Stomach (tissue), 9 donors: ENCODE measurements around the gene ZIC3. TPM values are rescaled to one million over a fixed set of nuclear protein-coding genes. Genes with fewer than 3 reads are reported as not detected.

Experiments used
- DNase-seq, 2 donors: peaks; one replicate each; pipeline versions ENCODE4 v3.0.0 to v3.0.0-alpha.2; 2013 to 2019
- H3K27ac ChIP-seq, 5 donors: fragments of 200-600 bp in 4 of 5; sonication (generic) in 4 of 5; one replicate each; pipeline ENCODE4 v1.5.1; 2013 to 2019; ENCODE audit warnings: mild to moderate bottlenecking in 1 of 5, moderate library complexity in 1 of 5
- H3K27me3 ChIP-seq, 3 donors: fragments of 200-600 bp; sonication (generic); one replicate each; pipeline ENCODE4 v1.5.1; 2017 to 2019; ENCODE audit warnings: mixed run types in 1 of 3
- H3K36me3 ChIP-seq, 4 donors: fragments of 200-600 bp; sonication (generic); 1 replicate in 3 of 4; 2 replicates in 1 of 4; pipeline ENCODE4 v1.5.1; 2016 to 2019
- H3K4me1 ChIP-seq, 4 donors: fragments of 200-600 bp; sonication (generic); one replicate each; pipeline ENCODE4 v1.5.1; 2016 to 2019
- H3K4me3 ChIP-seq, 4 donors: fragments of 200-600 bp; sonication (generic) in 3 of 4; one replicate each; pipeline ENCODE4 v1.5.1; 2016 to 2019; ENCODE audit warnings: mild to moderate bottlenecking in 1 of 4
- H3K9me3 ChIP-seq, 4 donors: fragments of 200-600 bp; sonication (generic); one replicate each; pipeline ENCODE4 v1.5.1; 2016 to 2019
- EP300 ChIP-seq: sonication (generic); formaldehyde crosslinking; IDR thresholded peaks from one replicate; pipeline ENCODE4 v1.6.1; 2017; ENCODE audit warnings: antibody characterized with exemption
- POLR2A ChIP-seq, 4 donors: fragments of 450-650 bp; IDR thresholded peaks; one replicate each; pipeline ENCODE4 v1.6.1; 2016; ENCODE audit warnings: antibody characterized with exemption in 4 of 4, control low read depth in 2 of 4, mild to moderate bottlenecking in 1 of 4, moderate library complexity in 1 of 4
- POLR2AphosphoS5 ChIP-seq, 3 donors: sonication (generic); formaldehyde crosslinking; IDR thresholded peaks; one replicate each; pipeline ENCODE4 v1.6.1; 2016; ENCODE audit warnings: antibody characterized with exemption in 3 of 3
- WGBS, 5 donors: extraction: QIAGEN DNeasy Blood & Tissue Kit in 3 of 5; methylation state at CpG; one replicate each; pipeline versions ENCODE4 v1.1.5 to v1.1.7; 2013 to 2018; 5-methylcytosine and 5-hydroxymethylcytosine counted together
- intact Hi-C: fragments of 100-400 bp; cut with DNase I; formaldehyde crosslinking; loops from one replicate; pipeline ENCODE4 v1.15.1; 2023; ENCODE audit warnings: low total_unique reads
- polyA plus RNA-seq, 3 donors: library from polyadenylated mRNA; stranded (reverse); fragments of 200-250 nt; gene quantifications; one replicate each; pipeline ENCODE4 v1.2.3, GENCODE V29; 2013
- small RNA-seq, 4 donors: library from RNA; depleted of rRNA; stranded (forward); fragments of <200 nt; gene quantifications; one replicate each; pipeline ENCODE3, GENCODE V24; 2016
- total RNA-seq, 5 donors: library from RNA; depleted of rRNA; stranded (reverse); fragments of >200 nt; gene quantifications; one replicate each; pipeline versions ENCODE4 v1.1.0 to v1.2.3, GENCODE V29; 2014 to 2016
- TF ChIP-seq, protein P1 (sequence below), 7 experiments: fragments of 450-650 bp in 4 of 7; fragments of 200-600 bp in 3 of 7; sonication (generic) in 3 of 7; IDR thresholded peaks; one replicate each; pipeline ENCODE4 v1.5.1; 2016 to 2019; ENCODE audit warnings: antibody characterized with exemption in 7 of 7, control low read depth in 2 of 7, mild to moderate bottlenecking in 1 of 7
- donor health status: healthy with polysubstance abuse.
- donor health status: Bipolar disorder and iron deficiency.
- donor health status: healthy.

The ZIC3 gene
- total and polyA plus RNA-seq, 8 donors: not detected

DNA sequence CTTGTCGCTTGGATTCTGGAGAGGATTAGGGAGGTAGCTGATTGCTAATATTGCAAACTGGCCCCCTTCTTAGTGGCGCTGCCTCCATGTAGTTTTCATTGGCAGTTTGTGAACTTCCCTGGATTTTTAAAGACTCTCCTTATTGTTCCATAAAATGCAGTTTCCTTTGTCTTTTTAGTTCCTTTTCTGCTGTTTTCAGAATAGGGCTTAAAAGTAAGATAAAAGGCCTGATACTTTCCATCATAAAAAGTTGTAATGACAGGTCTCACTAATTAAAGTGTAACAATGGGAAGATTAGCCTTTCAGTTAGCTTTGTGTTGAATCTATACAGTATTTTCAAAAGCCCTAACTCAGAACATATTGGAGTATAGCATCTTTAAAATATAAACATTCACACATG lies 21.2 kb downstream of the ZIC3 start:
- H3K36me3 ChIP-seq: no peaks in the 10 kb centered on the region
- no peak overlapping the region for H3K27ac ChIP-seq
- WGBS, 5 donors: 33 to 69% (median 57%) methylated on average over 2 of the region's 2 CpGs
- TF ChIP-seq POLR2A (IDR thresholded peaks at IDR 0.05): no peak
- TF ChIP-seq EP300: no peak
- no peak for TF ChIP-seq POLR2AphosphoS5 (IDR thresholded peaks at IDR 0.05)
- H3K27me3 ChIP-seq: peaks cover 0 to 4% (median 0%) of the 10 kb centered on the region in 3 donors
- DNase-seq: no peak
- H3K9me3 ChIP-seq: no peaks in the 10 kb centered on the region
- H3K4me3 ChIP-seq: no peak overlapping the region
- H3K4me1 ChIP-seq: no peaks in the 10 kb centered on the region
- intact Hi-C loops: no loop called here

DNA sequence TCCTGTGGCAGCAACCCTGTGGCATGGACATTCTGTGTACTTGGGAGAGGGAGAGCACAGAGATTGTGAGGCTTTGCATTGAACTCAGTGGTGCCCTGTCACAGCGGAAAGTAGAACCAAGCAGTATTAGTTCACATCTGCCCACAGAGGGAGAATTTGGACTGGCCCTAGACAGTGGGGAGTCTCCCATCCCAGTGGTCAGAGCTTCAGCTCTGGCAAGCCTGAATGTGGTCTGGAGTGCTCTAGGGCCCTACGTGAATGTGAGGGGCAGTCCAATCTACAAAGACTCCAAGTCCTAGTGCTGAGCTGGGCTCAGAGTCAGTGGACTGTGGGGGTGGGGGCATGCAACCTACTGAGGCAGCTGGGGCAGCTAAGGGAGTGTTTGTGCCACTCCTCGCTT lies 34.8 kb downstream of the ZIC3 start:
- intact Hi-C loops: no loop called here
- H3K27me3 ChIP-seq: no peaks in the 10 kb centered on the region
- 80 to 98% (median 89%) methylated on average over 1 to 3 of the region's 3 CpGs for WGBS, 5 donors

More for the DNA sequence above, 34.8 kb downstream of the ZIC3 start:
- DNase-seq: no peak
- peaks cover 0 to 5% (median 0%) of the 10 kb centered on the region in 4 donors for H3K9me3 ChIP-seq
- no peak overlapping the region for H3K4me3 ChIP-seq
- no peak overlapping the region for H3K27ac ChIP-seq
- H3K4me1 ChIP-seq: no peaks in the 10 kb centered on the region
- H3K36me3 ChIP-seq: no peaks in the 10 kb centered on the region
- TF ChIP-seq EP300 (no peak), POLR2AphosphoS5 (IDR thresholded peaks at IDR 0.05) (no peak), POLR2A (IDR thresholded peaks at IDR 0.05) (no peak)
- TF ChIP-seq, protein P1, sequence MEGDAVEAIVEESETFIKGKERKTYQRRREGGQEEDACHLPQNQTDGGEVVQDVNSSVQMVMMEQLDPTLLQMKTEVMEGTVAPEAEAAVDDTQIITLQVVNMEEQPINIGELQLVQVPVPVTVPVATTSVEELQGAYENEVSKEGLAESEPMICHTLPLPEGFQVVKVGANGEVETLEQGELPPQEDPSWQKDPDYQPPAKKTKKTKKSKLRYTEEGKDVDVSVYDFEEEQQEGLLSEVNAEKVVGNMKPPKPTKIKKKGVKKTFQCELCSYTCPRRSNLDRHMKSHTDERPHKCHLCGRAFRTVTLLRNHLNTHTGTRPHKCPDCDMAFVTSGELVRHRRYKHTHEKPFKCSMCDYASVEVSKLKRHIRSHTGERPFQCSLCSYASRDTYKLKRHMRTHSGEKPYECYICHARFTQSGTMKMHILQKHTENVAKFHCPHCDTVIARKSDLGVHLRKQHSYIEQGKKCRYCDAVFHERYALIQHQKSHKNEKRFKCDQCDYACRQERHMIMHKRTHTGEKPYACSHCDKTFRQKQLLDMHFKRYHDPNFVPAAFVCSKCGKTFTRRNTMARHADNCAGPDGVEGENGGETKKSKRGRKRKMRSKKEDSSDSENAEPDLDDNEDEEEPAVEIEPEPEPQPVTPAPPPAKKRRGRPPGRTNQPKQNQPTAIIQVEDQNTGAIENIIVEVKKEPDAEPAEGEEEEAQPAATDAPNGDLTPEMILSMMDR (IDR thresholded peaks at IDR 0.05): no peak

Small RNA genes within 50 kb of the gene (small RNA-seq; reads per million reads assigned to genes)
- gene RN7SL325P: 0 reads per million in 4 donors
